Measurements from ENCODE around the gene WDR20.

Gene WDR20

GRCh38 chr14:102202944-102203343, 63.2 kb downstream of the WDR20 start:
- no peak for DNase-seq
- H3K79me1 ChIP-seq (replicated peaks; ENCODE audit: low read length, poor library complexity, severe bottlenecking) = peaks cover 64% of the 10 kb centered on the region
- H3K36me3 ChIP-seq (ENCODE audit: control insufficient read depth in 1 of 2, insufficient read depth in 2 of 2, low read depth in 1 of 2, low read length in 2 of 2) = peaks cover 56 to 60% of the 10 kb centered on the region in 2 experiments
- peaks cover 18% of the 10 kb centered on the region for H3K4me1 ChIP-seq (ENCODE audit: control insufficient read depth, insufficient read depth, low read depth, low read length)
- no peak overlapping the region for H3K4me3 ChIP-seq (ENCODE audit: insufficient read depth in 1 of 2, low read depth in 1 of 2, low read length in 2 of 2)
- H2BK120ac ChIP-seq (ENCODE audit: low read depth, low read length) = no peak overlapping the region
- H2BK5ac ChIP-seq (ENCODE audit: low read depth, low read length, poor library complexity, severe bottlenecking) = no peak overlapping the region
- H3K18ac ChIP-seq (ENCODE audit: low read depth in 1 of 2, low read length in 2 of 2) = no peak overlapping the region
- H2BK12ac ChIP-seq (ENCODE audit: low read length in 2 of 2) = no peak overlapping the region
- no peak overlapping the region for H3K14ac ChIP-seq (ENCODE audit: low read length in 2 of 2)
- H3K4me2 ChIP-seq (ENCODE audit: low read length, poor library complexity, severe bottlenecking) = no peak overlapping the region
- H2AFZ ChIP-seq (ENCODE audit: low read depth, low read length) = no peak overlapping the region
- no peak overlapping the region for H3K4ac ChIP-seq (ENCODE audit: low read depth in 1 of 2, low read length in 2 of 2)
- 99% methylated on average over 2 of the region's 3 CpGs for WGBS
- H3K23ac ChIP-seq (ENCODE audit: low read length in 2 of 2) = no peak overlapping the region
- H2AK5ac ChIP-seq (ENCODE audit: low read length, severe bottlenecking) = no peak overlapping the region
- H4K8ac ChIP-seq (ENCODE audit: low read length) = no peak overlapping the region
- H3K27me3 ChIP-seq (ENCODE audit: control insufficient read depth in 1 of 2, insufficient read depth in 1 of 2, low read length in 2 of 2) = no peaks in the 10 kb centered on the region
- no peak overlapping the region for H4K91ac ChIP-seq (ENCODE audit: low read length)
- H3K27ac ChIP-seq (ENCODE audit: low read length, poor library complexity, severe bottlenecking) = no peak overlapping the region
- H3K9ac ChIP-seq (ENCODE audit: low read length) = no peak overlapping the region
- H2BK15ac ChIP-seq (ENCODE audit: low read depth, poor library complexity, severe bottlenecking) = no peak overlapping the region
- H3K9me3 ChIP-seq (ENCODE audit: control insufficient read depth, low read length) = no peaks in the 10 kb centered on the region

GRCh38 chr14:102203382-102203781, 63.7 kb downstream of the WDR20 start:
- H3K14ac ChIP-seq (ENCODE audit: low read length in 2 of 2) = no peak overlapping the region
- H2BK15ac ChIP-seq (ENCODE audit: low read depth, poor library complexity, severe bottlenecking) = no peak overlapping the region
- no peak overlapping the region for H3K9ac ChIP-seq (ENCODE audit: low read length)
- no peaks in the 10 kb centered on the region for H3K9me3 ChIP-seq (ENCODE audit: control insufficient read depth, low read length)
- H3K4me1 ChIP-seq (ENCODE audit: control insufficient read depth, insufficient read depth, low read depth, low read length) = peaks cover 18% of the 10 kb centered on the region
- WGBS = 81% methylated on average over 6 of the region's 6 CpGs
- no peak overlapping the region for H2BK12ac ChIP-seq (ENCODE audit: low read length in 2 of 2)
- H2AFZ ChIP-seq (ENCODE audit: low read depth, low read length) = no peak overlapping the region
- no peaks in the 10 kb centered on the region for H3K27me3 ChIP-seq (ENCODE audit: control insufficient read depth in 1 of 2, insufficient read depth in 1 of 2, low read length in 2 of 2)
- H2AK5ac ChIP-seq (ENCODE audit: low read length, severe bottlenecking) = no peak overlapping the region
- H3K4ac ChIP-seq (ENCODE audit: low read depth in 1 of 2, low read length in 2 of 2) = no peak overlapping the region
- no peak for DNase-seq
- no peak overlapping the region for H3K4me2 ChIP-seq (ENCODE audit: low read length, poor library complexity, severe bottlenecking)
- no peak overlapping the region for H2BK120ac ChIP-seq (ENCODE audit: low read depth, low read length)
- H4K91ac ChIP-seq (ENCODE audit: low read length) = no peak overlapping the region
- peaks cover 66% of the 10 kb centered on the region for H3K79me1 ChIP-seq (replicated peaks; ENCODE audit: low read length, poor library complexity, severe bottlenecking)
- H3K36me3 ChIP-seq (ENCODE audit: control insufficient read depth in 1 of 2, insufficient read depth in 2 of 2, low read depth in 1 of 2, low read length in 2 of 2) = peaks cover 57 to 61% of the 10 kb centered on the region in 2 experiments
- H3K18ac ChIP-seq (ENCODE audit: low read depth in 1 of 2, low read length in 2 of 2) = no peak overlapping the region
- no peak overlapping the region for H3K4me3 ChIP-seq (ENCODE audit: insufficient read depth in 1 of 2, low read depth in 1 of 2, low read length in 2 of 2)
- H3K23ac ChIP-seq (ENCODE audit: low read length in 2 of 2) = no peak overlapping the region
- H2BK5ac ChIP-seq (ENCODE audit: low read depth, low read length, poor library complexity, severe bottlenecking) = no peak overlapping the region
- H3K27ac ChIP-seq (ENCODE audit: low read length, poor library complexity, severe bottlenecking) = no peak overlapping the region
- H4K8ac ChIP-seq (ENCODE audit: low read length) = no peak overlapping the region

GRCh38 chr14:102205560-102205959, 65.9 kb downstream of the WDR20 start:
- H4K8ac ChIP-seq (ENCODE audit: low read length) = no peak overlapping the region
- H3K18ac ChIP-seq (ENCODE audit: low read depth in 1 of 2, low read length in 2 of 2) = no peak overlapping the region
- H2BK120ac ChIP-seq (ENCODE audit: low read depth, low read length) = no peak overlapping the region
- no peak overlapping the region for H3K4me3 ChIP-seq (ENCODE audit: insufficient read depth in 1 of 2, low read depth in 1 of 2, low read length in 2 of 2)
- peaks cover 17% of the 10 kb centered on the region for H3K4me1 ChIP-seq (ENCODE audit: control insufficient read depth, insufficient read depth, low read depth, low read length)
- H3K79me1 ChIP-seq (replicated peaks; ENCODE audit: low read length, poor library complexity, severe bottlenecking) = peaks cover 55% of the 10 kb centered on the region
- no peak overlapping the region for H3K14ac ChIP-seq (ENCODE audit: low read length in 2 of 2)
- H3K23ac ChIP-seq (ENCODE audit: low read length in 2 of 2) = no peak overlapping the region
- H3K4ac ChIP-seq (ENCODE audit: low read depth in 1 of 2, low read length in 2 of 2) = no peak overlapping the region
- no peak overlapping the region for H2BK5ac ChIP-seq (ENCODE audit: low read depth, low read length, poor library complexity, severe bottlenecking)
- no peak for DNase-seq
- 98% methylated on average over 4 of the region's 5 CpGs for WGBS
- H2AK5ac ChIP-seq (ENCODE audit: low read length, severe bottlenecking) = no peak overlapping the region
- H3K9ac ChIP-seq (ENCODE audit: low read length) = no peak overlapping the region
- H3K36me3 ChIP-seq (ENCODE audit: control insufficient read depth in 1 of 2, insufficient read depth in 2 of 2, low read depth in 1 of 2, low read length in 2 of 2) = peaks cover 59 to 62% of the 10 kb centered on the region in 2 experiments
- H2AFZ ChIP-seq (ENCODE audit: low read depth, low read length) = no peak overlapping the region
- H3K4me2 ChIP-seq (ENCODE audit: low read length, poor library complexity, severe bottlenecking) = no peak overlapping the region
- no peak overlapping the region for H2BK15ac ChIP-seq (ENCODE audit: low read depth, poor library complexity, severe bottlenecking)
- no peaks in the 10 kb centered on the region for H3K27me3 ChIP-seq (ENCODE audit: control insufficient read depth in 1 of 2, insufficient read depth in 1 of 2, low read length in 2 of 2)
- no peak overlapping the region for H2BK12ac ChIP-seq (ENCODE audit: low read length in 2 of 2)
- H3K27ac ChIP-seq (ENCODE audit: low read length, poor library complexity, severe bottlenecking) = no peak overlapping the region
- no peaks in the 10 kb centered on the region for H3K9me3 ChIP-seq (ENCODE audit: control insufficient read depth, low read length)
- no peak overlapping the region for H4K91ac ChIP-seq (ENCODE audit: low read length)

GRCh38 chr14:102206918-102207317, 67.2 kb downstream of the WDR20 start:
- H3K79me1 ChIP-seq (replicated peaks; ENCODE audit: low read length, poor library complexity, severe bottlenecking) = peaks cover 55% of the 10 kb centered on the region
- H3K4me2 ChIP-seq (ENCODE audit: low read length, poor library complexity, severe bottlenecking) = no peak overlapping the region
- H3K27me3 ChIP-seq (ENCODE audit: control insufficient read depth in 1 of 2, insufficient read depth in 1 of 2, low read length in 2 of 2) = no peaks in the 10 kb centered on the region
- no peak overlapping the region for H2BK15ac ChIP-seq (ENCODE audit: low read depth, poor library complexity, severe bottlenecking)
- H4K8ac ChIP-seq (ENCODE audit: low read length) = no peak overlapping the region
- no peak overlapping the region for H2BK120ac ChIP-seq (ENCODE audit: low read depth, low read length)
- no peak overlapping the region for H2BK12ac ChIP-seq (ENCODE audit: low read length in 2 of 2)
- no peaks in the 10 kb centered on the region for H3K9me3 ChIP-seq (ENCODE audit: control insufficient read depth, low read length)
- 93% methylated on average over 8 of the region's 8 CpGs for WGBS
- no peak overlapping the region for H3K4me3 ChIP-seq (ENCODE audit: insufficient read depth in 1 of 2, low read depth in 1 of 2, low read length in 2 of 2)
- H3K18ac ChIP-seq (ENCODE audit: low read depth in 1 of 2, low read length in 2 of 2) = no peak overlapping the region
- no peak overlapping the region for H3K27ac ChIP-seq (ENCODE audit: low read length, poor library complexity, severe bottlenecking)
- no peak for DNase-seq
- no peak overlapping the region for H2AK5ac ChIP-seq (ENCODE audit: low read length, severe bottlenecking)
- H3K9ac ChIP-seq (ENCODE audit: low read length) = no peak overlapping the region
- no peak overlapping the region for H2BK5ac ChIP-seq (ENCODE audit: low read depth, low read length, poor library complexity, severe bottlenecking)
- H3K4ac ChIP-seq (ENCODE audit: low read depth in 1 of 2, low read length in 2 of 2) = no peak overlapping the region
- H3K23ac ChIP-seq (ENCODE audit: low read length in 2 of 2) = no peak overlapping the region
- peaks cover 14% of the 10 kb centered on the region for H3K4me1 ChIP-seq (ENCODE audit: control insufficient read depth, insufficient read depth, low read depth, low read length)
- H2AFZ ChIP-seq (ENCODE audit: low read depth, low read length) = no peak overlapping the region
- no peak overlapping the region for H3K14ac ChIP-seq (ENCODE audit: low read length in 2 of 2)
- peaks cover 62 to 67% of the 10 kb centered on the region in 2 experiments for H3K36me3 ChIP-seq (ENCODE audit: control insufficient read depth in 1 of 2, insufficient read depth in 2 of 2, low read depth in 1 of 2, low read length in 2 of 2)
- H4K91ac ChIP-seq (ENCODE audit: low read length) = no peak overlapping the region
